OCI-LY7 (cell line): ENCODE data around the gene CNIH3.

Source experiments
- CTCF ChIP-seq: fragments of 200-600 bp; sonication (generic); conservative IDR thresholded peaks from 2 replicates; pipeline ENCODE4 v1.5.1; 2014; ENCODE audit warnings: mild to moderate bottlenecking, antibody characterized with exemption, low read length, moderate library complexity, mixed read lengths
- EZH2phosphoT487 ChIP-seq: fragments of 200-600 bp; sonication (generic); IDR thresholded peaks from 2 replicates; pipeline ENCODE4 v1.6.1; 2018; ENCODE audit warnings: low read depth, borderline replicate concordance, mild to moderate bottlenecking, mixed run types, antibody characterized with exemption, low read length, moderate library complexity, mixed read lengths

- TF ChIP-seq CTCF (no peak), EZH2phosphoT487 (no peak)
Measured at GRCh38 chr1:224730540-224730939, 114.4 kb downstream of the CNIH3 start.
